H9 (cell line): ENCODE data around the gene TMEM242. TPM values are rescaled to one million over a fixed set of nuclear protein-coding genes. Genes with fewer than 3 reads are reported as not detected.

Experiments
- DNase-seq: peaks from one replicate; pipeline ENCODE4 v3.0.0-alpha.2; 2017
- H2AFZ ChIP-seq: one replicate; pipeline ENCODE4 v1.6.1; 2013; ENCODE audit warnings: mild to moderate bottlenecking, low read length, control low read depth, moderate library complexity
- H2AK5ac ChIP-seq: 2 replicates; pipeline ENCODE4 v1.6.1; 2013; ENCODE audit warnings: low read length, control low read depth, mixed read lengths; ENCODE audit not compliant: insufficient read length
- H2BK120ac ChIP-seq: one replicate; pipeline ENCODE4 v1.6.1; 2013; ENCODE audit warnings: low read depth, mild to moderate bottlenecking, low read length, control low read depth, inconsistent platforms; ENCODE audit not compliant: poor library complexity, severe bottlenecking
- H2BK12ac ChIP-seq: 2 replicates; pipeline ENCODE4 v1.6.1; 2013; ENCODE audit warnings: low read length, control low read depth, mixed read lengths, low read depth; ENCODE audit not compliant: insufficient read length
- H2BK15ac ChIP-seq: 2 replicates; pipeline ENCODE4 v1.6.1; 2013; ENCODE audit warnings: low read depth, low read length, control low read depth
- H2BK20ac ChIP-seq: one replicate; pipeline ENCODE4 v1.6.1; 2013; ENCODE audit warnings: low read depth, mild to moderate bottlenecking, low read length, control low read depth, inconsistent platforms; ENCODE audit not compliant: poor library complexity, severe bottlenecking
- H2BK5ac ChIP-seq: 2 replicates; pipeline ENCODE4 v1.6.1; 2013; ENCODE audit warnings: low read length, control low read depth, mixed read lengths; ENCODE audit not compliant: insufficient read length
- H3K14ac ChIP-seq: 2 replicates; pipeline ENCODE4 v1.6.1; 2013; ENCODE audit warnings: low read length, control low read depth; ENCODE audit not compliant: insufficient read depth
- H3K18ac ChIP-seq: 2 replicates; pipeline ENCODE4 v1.6.1; 2013; ENCODE audit warnings: low read depth, mild to moderate bottlenecking, mixed read lengths, low read length, control low read depth; ENCODE audit not compliant: insufficient read length
- H3K23ac ChIP-seq: 2 replicates; pipeline ENCODE4 v1.6.1; 2013; ENCODE audit warnings: low read length, control low read depth, mixed read lengths, low read depth; ENCODE audit not compliant: insufficient read length
- H3K23me2 ChIP-seq: 2 replicates; pipeline ENCODE4 v1.6.1; 2013; ENCODE audit warnings: low read depth, mild to moderate bottlenecking, mixed read lengths, low read length, control low read depth; ENCODE audit not compliant: insufficient read length, poor library complexity, severe bottlenecking
- H3K27ac ChIP-seq: 2 replicates; pipeline ENCODE4 v1.5.1; 2013; ENCODE audit warnings: low read length, control low read depth, mixed read lengths, low read depth; ENCODE audit not compliant: insufficient read length
- H3K27me3 ChIP-seq: 2 replicates; pipeline ENCODE4 v1.6.1; 2013; ENCODE audit warnings: low read length, control low read depth, inconsistent platforms; ENCODE audit not compliant: insufficient read depth
- H3K4ac ChIP-seq: 2 replicates; pipeline ENCODE4 v1.6.1; 2013; ENCODE audit warnings: low read depth, mild to moderate bottlenecking, control low read depth, inconsistent platforms, low read length, moderate library complexity
- H3K4me1 ChIP-seq: 2 replicates; pipeline ENCODE4 v1.6.1; 2013; ENCODE audit warnings: low read length, control low read depth, inconsistent platforms; ENCODE audit not compliant: insufficient read depth
- H3K4me2 ChIP-seq: 2 replicates; pipeline ENCODE4 v1.6.1; 2013; ENCODE audit warnings: low read length, control low read depth, mixed read lengths; ENCODE audit not compliant: insufficient read length, insufficient read depth
- H3K56ac ChIP-seq: 2 replicates; pipeline ENCODE4 v1.6.1; 2013; ENCODE audit warnings: low read depth, mild to moderate bottlenecking, mixed read lengths, low read length, control low read depth; ENCODE audit not compliant: insufficient read length
- H3K79me1 ChIP-seq: 2 replicates; pipeline ENCODE4 v1.6.1; 2013; ENCODE audit warnings: low read depth, mild to moderate bottlenecking, moderate library complexity, low read length, control low read depth, inconsistent platforms; ENCODE audit not compliant: insufficient read depth, poor library complexity, severe bottlenecking
- H3K79me2 ChIP-seq: 2 replicates; pipeline ENCODE4 v1.6.1; 2013; ENCODE audit warnings: low read length, control low read depth, inconsistent platforms; ENCODE audit not compliant: insufficient read depth
- H3K9ac ChIP-seq: 2 replicates; pipeline ENCODE4 v1.6.1; 2013; ENCODE audit warnings: low read length, control low read depth, mixed read lengths; ENCODE audit not compliant: insufficient read length; ENCODE audit errors: extremely low read depth
- H3K9me3 ChIP-seq: one replicate; pipeline ENCODE4 v1.6.1; 2013; ENCODE audit warnings: low read depth, low read length, inconsistent platforms; ENCODE audit not compliant: control insufficient read depth
- H3T11ph ChIP-seq: one replicate; pipeline ENCODE4 v1.6.1; 2013; ENCODE audit warnings: mild to moderate bottlenecking, low read length, control low read depth, inconsistent platforms
- H4K20me1 ChIP-seq: one replicate; pipeline ENCODE4 v1.6.1; 2013; ENCODE audit not compliant: control insufficient read depth, insufficient read length, insufficient read depth
- H4K5ac ChIP-seq: 2 replicates; pipeline ENCODE4 v1.6.1; 2013; ENCODE audit warnings: low read depth, mild to moderate bottlenecking, mixed read lengths, low read length, control low read depth; ENCODE audit not compliant: insufficient read length
- H4K8ac ChIP-seq: replicated peaks from 2 replicates; pipeline ENCODE4 v1.6.1; 2013; ENCODE audit warnings: low read length, control low read depth, mixed read lengths, low read depth; ENCODE audit not compliant: insufficient read length
- H4K91ac ChIP-seq: 2 replicates; pipeline ENCODE4 v1.6.1; 2013; ENCODE audit warnings: low read depth, mild to moderate bottlenecking, moderate library complexity, mixed read lengths, low read length, control low read depth; ENCODE audit not compliant: insufficient read length
- H3K27ac Mint-ChIP-seq, 3 experiments: 2 replicates in 2 of 3; 3 replicates in 1 of 3; pipeline ENCODE4 v1.8.0; 2020 to 2021; ENCODE audit warnings: mixed read lengths in 3 of 3, mild to moderate bottlenecking in 1 of 3, moderate library complexity in 1 of 3
- H3K27me3 Mint-ChIP-seq: 2 replicates; pipeline ENCODE4 v1.8.0; 2021; ENCODE audit warnings: low read depth, mild to moderate bottlenecking, moderate library complexity, mixed read lengths
- H3K36me3 Mint-ChIP-seq, 3 experiments: 2 replicates in 2 of 3; 3 replicates in 1 of 3; pipeline ENCODE4 v1.8.0; 2020 to 2021; ENCODE audit warnings: low read depth in 3 of 3, mixed read lengths in 3 of 3; ENCODE audit not compliant: insufficient read depth in 1 of 3
- H3K4me1 Mint-ChIP-seq, 2 experiments: 2 replicates each; pipeline ENCODE4 v1.8.0; 2020; ENCODE audit warnings: mixed read lengths in 2 of 2
- H3K4me3 Mint-ChIP-seq, 2 experiments: 2 replicates in 1 of 2; 3 replicates in 1 of 2; pipeline ENCODE4 v1.8.0; 2020 to 2021; ENCODE audit warnings: mild to moderate bottlenecking in 2 of 2, mixed read lengths in 2 of 2, moderate library complexity in 1 of 2
- H3K9me3 Mint-ChIP-seq, 2 experiments: 2 replicates in 1 of 2; 3 replicates in 1 of 2; pipeline ENCODE4 v1.8.0; 2020; ENCODE audit warnings: mild to moderate bottlenecking in 2 of 2, mixed read lengths in 2 of 2, moderate library complexity in 1 of 2
- CTCF ChIP-seq: fragments of 200-600 bp; sonication (generic); conservative IDR thresholded peaks from 3 replicates; pipeline ENCODE4 v1.8.0; 2021; ENCODE audit warnings: antibody characterized with exemption, mild to moderate bottlenecking
- WGBS: extraction: QIAGEN DNeasy Blood & Tissue Kit; methylation state at CpG from one replicate; pipeline ENCODE4 v1.1.7; 2013; ENCODE audit warnings: missing lambda C conversion rate, low lambda C conversion rate, mixed read lengths; ENCODE audit not compliant: insufficient read length; ENCODE audit errors: extremely low coverage; 5-methylcytosine and 5-hydroxymethylcytosine counted together
- total RNA-seq: library from RNA; stranded (reverse); gene quantifications from 2 replicates; pipeline ENCODE4 v1.2.1, GENCODE V29; 2021

TMEM242 gene
- total RNA-seq, 1 experiment from 2014 or later = 10.5 TPM

GRCh38 chr6:157305670-157306653 is 17.4 kb downstream of the TMEM242 start:
- no peak overlapping the region for H4K5ac ChIP-seq
- no peak overlapping the region for H2BK120ac ChIP-seq
- Mint-ChIP-seq H3K36me3 (peaks cover 5 to 8% (median 6%) of the 10 kb centered on the region in 3 experiments; a peak in 4 of 7 replicates), H3K27me3 (no peaks in the 10 kb centered on the region), H3K4me3 (no peak overlapping the region), H3K9me3 (no peaks in the 10 kb centered on the region), H3K27ac (no peak overlapping the region), H3K4me1 (peaks cover 5 to 16% of the 10 kb centered on the region in 2 experiments)
- H3K14ac ChIP-seq = no peak overlapping the region
- no peaks in the 10 kb centered on the region for H3K23me2 ChIP-seq
- no peak overlapping the region for H2AFZ ChIP-seq
- no peak overlapping the region for H3T11ph ChIP-seq
- H2BK20ac ChIP-seq = no peak overlapping the region
- H2BK12ac ChIP-seq = no peak overlapping the region
- no peak overlapping the region for H3K9ac ChIP-seq
- H4K20me1 ChIP-seq = no peaks in the 10 kb centered on the region
- H2AK5ac ChIP-seq = no peak overlapping the region
- H3K4ac ChIP-seq = no peak overlapping the region
- no peak overlapping the region for H3K4me2 ChIP-seq
- no peaks in the 10 kb centered on the region for H3K27me3 ChIP-seq
- no peaks in the 10 kb centered on the region for H3K9me3 ChIP-seq
- DNase-seq = no peak
- no peaks in the 10 kb centered on the region for H3K79me1 ChIP-seq
- no peak overlapping the region for H3K56ac ChIP-seq
- no peak overlapping the region for H3K27ac ChIP-seq
- H2BK15ac ChIP-seq = no peak overlapping the region
- no peak for TF ChIP-seq CTCF
- H3K18ac ChIP-seq = no peak overlapping the region
- H4K8ac ChIP-seq = no peak overlapping the region
- H3K79me2 ChIP-seq = no peaks in the 10 kb centered on the region
- H4K91ac ChIP-seq = no peak overlapping the region
- no peak overlapping the region for H3K23ac ChIP-seq
- WGBS = no CpG with 5 or more reads among the region's 9 CpGs
- 0 out of 2 replicates have a peak, but pooled peaks cover 2% of the 10 kb centered on the region for H3K4me1 ChIP-seq
- no peak overlapping the region for H2BK5ac ChIP-seq
